GM12878 (cell line): Measurements from ENCODE around the gene ADAMTS4. TPM values are rescaled to one million over a fixed set of nuclear protein-coding genes. Genes with fewer than 3 reads are reported as not detected.

ENCODE experiments used
- CEBPB ChIP-seq, 2 experiments: fragments of 150-350 bp in 1 of 2; IDR thresholded peaks; 2 replicates each; pipeline ENCODE4 v1.6.1; 2012 to 2014; ENCODE audit warnings: low read depth in 2 of 2, low read length in 2 of 2, borderline replicate concordance in 1 of 2, inconsistent platforms in 1 of 2
- CREB1 ChIP-seq: IDR thresholded peaks from 2 replicates; pipeline ENCODE4 v1.6.1; 2012; ENCODE audit warnings: low read depth, mild to moderate bottlenecking, inconsistent platforms
- DPF2 ChIP-seq: fragments of 450-650 bp; IDR thresholded peaks from 2 replicates; pipeline ENCODE4 v1.6.1; 2017; ENCODE audit warnings: mild to moderate bottlenecking
- EP300 ChIP-seq, 2 experiments: fragments of 150-350 bp in 1 of 2; IDR thresholded peaks; 2 replicates each; pipeline ENCODE4 v1.6.1; 2011 to 2012; ENCODE audit warnings: low read depth in 2 of 2, low read length in 2 of 2, borderline replicate concordance in 1 of 2, improper control_type of control experiment in 1 of 2, inconsistent platforms in 1 of 2; ENCODE audit not compliant: control insufficient read depth in 1 of 2
- FOS ChIP-seq: IDR thresholded peaks from 3 replicates; pipeline ENCODE4 v1.6.1; 2011; ENCODE audit warnings: borderline replicate concordance; ENCODE audit not compliant: insufficient read length; ENCODE audit errors: extremely low read depth
- IKZF2 ChIP-seq, 2 experiments: fragments of 450-650 bp; IDR thresholded peaks; 2 replicates each; pipeline ENCODE4 v1.6.1; 2017; ENCODE audit warnings: mild to moderate bottlenecking in 2 of 2, moderate library complexity in 2 of 2
- KAT2A ChIP-seq: conservative IDR thresholded peaks from 2 replicates; pipeline ENCODE4 v1.6.1; 2011; ENCODE audit warnings: low read depth, low read length; ENCODE audit not compliant: control insufficient read depth
- MTA2 ChIP-seq: fragments of 450-650 bp; IDR thresholded peaks from 2 replicates; pipeline ENCODE4 v1.6.1; 2016; ENCODE audit warnings: low read depth, mild to moderate bottlenecking, moderate library complexity
- MXI1 ChIP-seq: fragments of 150-350 bp; IDR thresholded peaks from 2 replicates; pipeline ENCODE4 v1.6.1; 2011; ENCODE audit warnings: low read depth, mild to moderate bottlenecking, inconsistent platforms, low read length, improper control_type of control experiment
- NFIC ChIP-seq: IDR thresholded peaks from 2 replicates; pipeline ENCODE4 v1.6.1; 2012; ENCODE audit warnings: low read depth, mild to moderate bottlenecking, inconsistent platforms, low read length, moderate library complexity
- NFYB ChIP-seq: IDR thresholded peaks from 2 replicates; pipeline ENCODE4 v1.6.1; 2011; ENCODE audit warnings: low read depth, mild to moderate bottlenecking, low read length, improper control_type of control experiment, moderate library complexity; ENCODE audit not compliant: insufficient read depth
- POU2F2 ChIP-seq: IDR thresholded peaks from 3 replicates; pipeline ENCODE4 v1.6.1; 2011; ENCODE audit warnings: low read depth, mild to moderate bottlenecking, low read length, borderline replicate concordance
- RBBP5 ChIP-seq: fragments of 200-600 bp; sonication (generic); conservative IDR thresholded peaks from 2 replicates; pipeline ENCODE4 v1.6.1; 2016
- RFX5 ChIP-seq: IDR thresholded peaks from 2 replicates; pipeline ENCODE4 v1.6.1; 2011; ENCODE audit warnings: low read depth, low read length, improper control_type of control experiment
- SIN3A ChIP-seq: IDR thresholded peaks from 2 replicates; pipeline ENCODE4 v1.6.1; 2012; ENCODE audit warnings: low read depth, low read length, improper control_type of control experiment
- SMC3 ChIP-seq: IDR thresholded peaks from 2 replicates; pipeline ENCODE4 v1.6.1; 2011; ENCODE audit warnings: low read length, improper control_type of control experiment, borderline replicate concordance
- SPI1 ChIP-seq: IDR thresholded peaks from 2 replicates; pipeline ENCODE4 v1.6.1; 2011; ENCODE audit warnings: low read depth, mild to moderate bottlenecking, low read length, moderate library complexity, borderline replicate concordance; ENCODE audit not compliant: insufficient read depth
- TAF1 ChIP-seq: IDR thresholded peaks from 2 replicates; pipeline ENCODE4 v1.6.1; 2011; ENCODE audit warnings: mild to moderate bottlenecking, low read depth, low read length, borderline replicate concordance
- polyA plus RNA-seq, 11 experiments: library from polyadenylated mRNA; depleted of rRNA in 4 of 11; unstranded in 6 of 11; stranded (reverse) in 5 of 11; fragments of >200 nt; fragmentation: Nextera tagmentation in 4 of 11; fragmentation: Illumina TruSeq in 1 of 11; extraction: Ambion mirVana in 4 of 11; extraction: Trizol in 1 of 11; gene quantifications; 1 replicate in 1 of 11; 2 replicates in 10 of 11; pipeline versions ENCODE4 v1.2.1 to v1.2.3, GENCODE V29; 2011 to 2016; ENCODE audit warnings: inconsistent platforms in 2 of 11, missing spikeins in 2 of 11, low read depth in 1 of 11
- total RNA-seq, 4 experiments: library from RNA; depleted of rRNA in 3 of 4; stranded (reverse); fragments of >200 nt in 3 of 4; fragmentation: Illumina TruSeq in 1 of 4; extraction: Trizol in 1 of 4; gene quantifications; 2 replicates each; pipeline versions ENCODE4 v1.2.1 to v1.2.3, GENCODE V29; 2013 to 2021
- TF ChIP-seq, protein P1 (sequence below): fragments of 450-650 bp; IDR thresholded peaks from 2 replicates; pipeline ENCODE4 v1.6.1; 2017; ENCODE audit warnings: mild to moderate bottlenecking, moderate library complexity
- TF ChIP-seq, protein P2 (sequence below): fragments of 450-650 bp; formaldehyde crosslinking; IDR thresholded peaks from 2 replicates; pipeline ENCODE4 v1.4.0; 2022; ENCODE audit warnings: mild to moderate bottlenecking, moderate library complexity
- TF ChIP-seq, protein P3 (sequence below): fragments of 450-650 bp; conservative IDR thresholded peaks from 2 replicates; pipeline ENCODE4 v1.6.1; 2017; ENCODE audit warnings: mild to moderate bottlenecking, moderate library complexity

ADAMTS4 gene
- total and polyA plus RNA-seq, 10 of the 15 experiments (the other 5 are each of a cell fraction or from before 2014, with no cell fraction given), result 0.01 to 0.13 (median 0.05) TPM; not detected in 2

DNA sequence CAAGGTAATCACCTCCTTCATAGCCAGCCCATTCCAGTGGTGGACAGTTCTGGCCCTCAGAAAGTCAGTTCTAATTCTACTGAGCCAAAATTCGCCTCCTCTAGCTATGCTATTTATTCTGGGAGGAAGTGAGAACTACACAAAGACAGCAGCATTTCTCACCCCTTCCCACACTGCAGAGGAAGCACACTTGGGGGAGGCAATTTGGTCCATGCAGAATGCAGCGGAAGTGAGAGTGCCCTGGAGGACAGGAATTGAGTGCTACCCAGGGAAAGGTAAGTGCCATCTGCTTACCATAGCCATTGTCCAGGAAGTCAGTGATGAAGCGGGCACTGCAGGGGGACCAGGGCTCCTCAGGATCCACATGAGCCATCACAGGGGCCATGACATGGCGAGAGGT lies 3.7 kb downstream of the ADAMTS4 start (continued):
- TF ChIP-seq RFX5 (no peak), IKZF2 (IDR thresholded peaks at IDR 0.05) (peak; percentile 85 to 86; a peak in 3 of 4 replicates), NFIC (no peak), POU2F2 (no peak), NFYB (no peak), RBBP5 (no peak), KAT2A (no peak), CREB1 (no peak), TAF1 (no peak), SMC3 (no peak), MXI1 (no peak), MTA2 (peak; percentile 54), SIN3A (no peak), CEBPB (IDR thresholded peaks at IDR 0.05; ENCODE audit: borderline replicate concordance in 1 of 2, low read depth in 2 of 2, low read length in 2 of 2) (no peak), FOS (no peak), SPI1 (peak; percentile 94), EP300 (IDR thresholded peaks at IDR 0.05; ENCODE audit: borderline replicate concordance in 1 of 2, control insufficient read depth in 1 of 2, low read depth in 2 of 2, low read length in 2 of 2) (0 out of 4 replicates have a peak, but pooled peaks of 1 of the 2 experiments have one; percentile 36), DPF2 (peak; percentile 62; the same call in 1 of the 2 replicates)
- TF ChIP-seq, protein P1, sequence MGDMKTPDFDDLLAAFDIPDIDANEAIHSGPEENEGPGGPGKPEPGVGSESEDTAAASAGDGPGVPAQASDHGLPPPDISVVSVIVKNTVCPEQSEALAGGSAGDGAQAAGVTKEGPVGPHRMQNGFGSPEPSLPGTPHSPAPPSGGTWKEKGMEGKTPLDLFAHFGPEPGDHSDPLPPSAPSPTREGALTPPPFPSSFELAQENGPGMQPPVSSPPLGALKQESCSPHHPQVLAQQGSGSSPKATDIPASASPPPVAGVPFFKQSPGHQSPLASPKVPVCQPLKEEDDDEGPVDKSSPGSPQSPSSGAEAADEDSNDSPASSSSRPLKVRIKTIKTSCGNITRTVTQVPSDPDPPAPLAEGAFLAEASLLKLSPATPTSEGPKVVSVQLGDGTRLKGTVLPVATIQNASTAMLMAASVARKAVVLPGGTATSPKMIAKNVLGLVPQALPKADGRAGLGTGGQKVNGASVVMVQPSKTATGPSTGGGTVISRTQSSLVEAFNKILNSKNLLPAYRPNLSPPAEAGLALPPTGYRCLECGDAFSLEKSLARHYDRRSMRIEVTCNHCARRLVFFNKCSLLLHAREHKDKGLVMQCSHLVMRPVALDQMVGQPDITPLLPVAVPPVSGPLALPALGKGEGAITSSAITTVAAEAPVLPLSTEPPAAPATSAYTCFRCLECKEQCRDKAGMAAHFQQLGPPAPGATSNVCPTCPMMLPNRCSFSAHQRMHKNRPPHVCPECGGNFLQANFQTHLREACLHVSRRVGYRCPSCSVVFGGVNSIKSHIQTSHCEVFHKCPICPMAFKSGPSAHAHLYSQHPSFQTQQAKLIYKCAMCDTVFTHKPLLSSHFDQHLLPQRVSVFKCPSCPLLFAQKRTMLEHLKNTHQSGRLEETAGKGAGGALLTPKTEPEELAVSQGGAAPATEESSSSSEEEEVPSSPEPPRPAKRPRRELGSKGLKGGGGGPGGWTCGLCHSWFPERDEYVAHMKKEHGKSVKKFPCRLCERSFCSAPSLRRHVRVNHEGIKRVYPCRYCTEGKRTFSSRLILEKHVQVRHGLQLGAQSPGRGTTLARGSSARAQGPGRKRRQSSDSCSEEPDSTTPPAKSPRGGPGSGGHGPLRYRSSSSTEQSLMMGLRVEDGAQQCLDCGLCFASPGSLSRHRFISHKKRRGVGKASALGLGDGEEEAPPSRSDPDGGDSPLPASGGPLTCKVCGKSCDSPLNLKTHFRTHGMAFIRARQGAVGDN, result no peak
- TF ChIP-seq, protein P2, sequence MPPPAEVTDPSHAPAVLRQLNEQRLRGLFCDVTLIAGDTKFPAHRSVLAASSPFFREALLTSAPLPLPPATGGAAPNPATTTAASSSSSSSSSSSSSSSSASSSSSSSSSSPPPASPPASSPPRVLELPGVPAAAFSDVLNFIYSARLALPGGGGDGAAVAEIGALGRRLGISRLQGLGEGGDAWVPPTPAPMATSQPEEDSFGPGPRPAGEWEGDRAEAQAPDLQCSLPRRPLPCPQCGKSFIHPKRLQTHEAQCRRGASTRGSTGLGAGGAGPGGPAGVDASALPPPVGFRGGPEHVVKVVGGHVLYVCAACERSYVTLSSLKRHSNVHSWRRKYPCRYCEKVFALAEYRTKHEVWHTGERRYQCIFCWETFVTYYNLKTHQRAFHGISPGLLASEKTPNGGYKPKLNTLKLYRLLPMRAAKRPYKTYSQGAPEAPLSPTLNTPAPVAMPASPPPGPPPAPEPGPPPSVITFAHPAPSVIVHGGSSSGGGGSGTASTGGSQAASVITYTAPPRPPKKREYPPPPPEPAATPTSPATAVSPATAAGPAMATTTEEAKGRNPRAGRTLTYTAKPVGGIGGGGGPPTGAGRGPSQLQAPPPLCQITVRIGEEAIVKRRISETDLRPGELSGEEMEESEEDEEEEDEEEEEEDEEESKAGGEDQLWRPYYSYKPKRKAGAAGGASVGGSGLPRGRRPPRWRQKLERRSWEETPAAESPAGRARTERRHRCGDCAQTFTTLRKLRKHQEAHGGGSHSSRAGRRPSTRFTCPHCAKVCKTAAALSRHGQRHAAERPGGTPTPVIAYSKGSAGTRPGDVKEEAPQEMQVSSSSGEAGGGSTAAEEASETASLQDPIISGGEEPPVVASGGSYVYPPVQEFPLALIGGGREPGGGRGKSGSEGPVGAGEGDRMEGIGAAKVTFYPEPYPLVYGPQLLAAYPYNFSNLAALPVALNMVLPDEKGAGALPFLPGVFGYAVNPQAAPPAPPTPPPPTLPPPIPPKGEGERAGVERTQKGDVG, result no peak
- TF ChIP-seq, protein P3, sequence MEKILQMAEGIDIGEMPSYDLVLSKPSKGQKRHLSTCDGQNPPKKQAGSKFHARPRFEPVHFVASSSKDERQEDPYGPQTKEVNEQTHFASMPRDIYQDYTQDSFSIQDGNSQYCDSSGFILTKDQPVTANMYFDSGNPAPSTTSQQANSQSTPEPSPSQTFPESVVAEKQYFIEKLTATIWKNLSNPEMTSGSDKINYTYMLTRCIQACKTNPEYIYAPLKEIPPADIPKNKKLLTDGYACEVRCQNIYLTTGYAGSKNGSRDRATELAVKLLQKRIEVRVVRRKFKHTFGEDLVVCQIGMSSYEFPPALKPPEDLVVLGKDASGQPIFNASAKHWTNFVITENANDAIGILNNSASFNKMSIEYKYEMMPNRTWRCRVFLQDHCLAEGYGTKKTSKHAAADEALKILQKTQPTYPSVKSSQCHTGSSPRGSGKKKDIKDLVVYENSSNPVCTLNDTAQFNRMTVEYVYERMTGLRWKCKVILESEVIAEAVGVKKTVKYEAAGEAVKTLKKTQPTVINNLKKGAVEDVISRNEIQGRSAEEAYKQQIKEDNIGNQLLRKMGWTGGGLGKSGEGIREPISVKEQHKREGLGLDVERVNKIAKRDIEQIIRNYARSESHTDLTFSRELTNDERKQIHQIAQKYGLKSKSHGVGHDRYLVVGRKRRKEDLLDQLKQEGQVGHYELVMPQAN, result no peak
